Ascending aorta (tissue), 2 donors: Measurements from ENCODE around the gene RRAGB. TPM values are rescaled to one million over a fixed set of nuclear protein-coding genes. Genes with fewer than 3 reads are reported as not detected.

Experiments
- DNase-seq, 2 donors: peaks; one replicate each; pipeline ENCODE4 v3.0.0-alpha.2; 2019; ENCODE audit warnings: low spot score in 2 of 2
- H3K27ac ChIP-seq, 2 donors: fragments of 200-600 bp; sonication (generic); one replicate each; pipeline ENCODE4 v1.5.1; 2016 to 2017; ENCODE audit warnings: mild to moderate bottlenecking in 1 of 2
- H3K27me3 ChIP-seq: fragments of 200-600 bp; sonication (generic); one replicate; pipeline ENCODE4 v1.5.1; 2017
- H3K36me3 ChIP-seq, 2 donors: fragments of 200-600 bp; sonication (generic); one replicate each; pipeline ENCODE4 v1.5.1; 2016
- H3K4me1 ChIP-seq, 2 donors: fragments of 200-600 bp; sonication (generic); one replicate each; pipeline ENCODE4 v1.5.1; 2016 to 2017; ENCODE audit warnings: mild to moderate bottlenecking in 1 of 2
- H3K4me3 ChIP-seq, 2 donors: fragments of 200-600 bp; sonication (generic); one replicate each; pipeline ENCODE4 v1.5.1; 2016 to 2017; ENCODE audit warnings: mild to moderate bottlenecking in 1 of 2
- H3K9me3 ChIP-seq, 2 donors: fragments of 200-600 bp; sonication (generic); one replicate each; pipeline ENCODE4 v1.5.1; 2016
- CTCF ChIP-seq, 3 experiments: fragments of 200-600 bp in 2 of 3; fragments of 450-650 bp in 1 of 3; sonication (generic) in 2 of 3; IDR thresholded peaks; one replicate each; pipeline ENCODE4 v1.5.1; 2016 to 2019; ENCODE audit warnings: antibody characterized with exemption in 3 of 3, mild to moderate bottlenecking in 1 of 3, moderate library complexity in 1 of 3
- intact Hi-C: fragments of 100-400 bp; cut with DNase I; formaldehyde crosslinking; loops from one replicate; pipeline ENCODE4 v1.15.1; 2023
- total RNA-seq: library from RNA; depleted of rRNA; stranded (reverse); fragments of >200 nt; gene quantifications from one replicate; pipeline ENCODE4 v1.1.0, GENCODE V29; 2016

RRAGB gene
- total RNA-seq, 1 donor from 2014 or later, result 9.9 TPM

- H3K27ac ChIP-seq, result no peak overlapping the region
- DNase-seq, result no peak
- H3K4me1 ChIP-seq, result no peaks in the 10 kb centered on the region
- intact Hi-C loops, result no loop called here
- H3K9me3 ChIP-seq, result no peaks in the 10 kb centered on the region
- H3K27me3 ChIP-seq, result no peaks in the 10 kb centered on the region
- no peak overlapping the region for H3K4me3 ChIP-seq
- peaks cover 0 to 3% of the 10 kb centered on the region in 2 donors for H3K36me3 ChIP-seq
- no peak for TF ChIP-seq CTCF (IDR thresholded peaks at IDR 0.05)
Measured at GRCh38 chrX:55777596-55777995, 60.0 kb downstream of the RRAGB start.

- H3K4me1 ChIP-seq, result no peaks in the 10 kb centered on the region
- intact Hi-C loops, result no loop called here
- peaks cover 0 to 3% of the 10 kb centered on the region in 2 donors for H3K36me3 ChIP-seq
Measured at GRCh38 chrX:55778322-55778721, 60.8 kb downstream of the RRAGB start.

GRCh38 chrX:55783723-55784122 is 66.2 kb downstream of the RRAGB start:
- no peak overlapping the region for H3K4me3 ChIP-seq
- TF ChIP-seq CTCF (IDR thresholded peaks at IDR 0.05), result no peak
- intact Hi-C loops, result no loop called here
- no peak for DNase-seq
- no peaks in the 10 kb centered on the region for H3K27me3 ChIP-seq
- H3K9me3 ChIP-seq, result no peaks in the 10 kb centered on the region
- H3K4me1 ChIP-seq, result no peaks in the 10 kb centered on the region
- no peak overlapping the region for H3K27ac ChIP-seq
- H3K36me3 ChIP-seq, result no peaks in the 10 kb centered on the region

More at GRCh38 chrX:55778322-55778721, 60.8 kb downstream of the RRAGB start:
- no peak for DNase-seq
- Histone ChIP-seq H3K27ac (no peak overlapping the region), H3K4me3 (no peak overlapping the region), H3K27me3 (no peaks in the 10 kb centered on the region), H3K9me3 (no peaks in the 10 kb centered on the region)
- no peak for TF ChIP-seq CTCF (IDR thresholded peaks at IDR 0.05)

- Histone ChIP-seq H3K9me3 (no peaks in the 10 kb centered on the region), H3K27ac (no peak overlapping the region), H3K36me3 (no peaks in the 10 kb centered on the region), H3K4me1 (no peaks in the 10 kb centered on the region), H3K27me3 (no peaks in the 10 kb centered on the region), H3K4me3 (no peak overlapping the region)
- no peak for DNase-seq
- intact Hi-C loops, result no loop called here
- TF ChIP-seq CTCF (IDR thresholded peaks at IDR 0.05), result no peak
Measured at GRCh38 chrX:55787063-55787462, 69.5 kb downstream of the RRAGB start.

- intact Hi-C loops, result no loop called here
Measured at GRCh38 chrX:55787727-55788126, 70.2 kb downstream of the RRAGB start.

More at GRCh38 chrX:55787727-55788126, 70.2 kb downstream of the RRAGB start:
- no peak overlapping the region for H3K4me3 ChIP-seq
- no peaks in the 10 kb centered on the region for H3K4me1 ChIP-seq
- H3K9me3 ChIP-seq, result no peaks in the 10 kb centered on the region
- H3K27me3 ChIP-seq, result no peaks in the 10 kb centered on the region
- H3K36me3 ChIP-seq, result no peaks in the 10 kb centered on the region
- no peak for TF ChIP-seq CTCF (IDR thresholded peaks at IDR 0.05)
- DNase-seq, result no peak
- no peak overlapping the region for H3K27ac ChIP-seq
